Astrocyte (in vitro differentiated cells and primary cell): ENCODE results near the gene ERI2.

Experiments
- CTCF ChIP-seq: IDR thresholded peaks from 2 replicates; pipeline ENCODE4 v1.5.1; 2011; ENCODE audit warnings: low read depth, mild to moderate bottlenecking, inconsistent platforms, low read length, moderate library complexity; ENCODE audit not compliant: insufficient read depth
- EZH2 ChIP-seq: IDR thresholded peaks from 2 replicates; pipeline ENCODE4 v1.6.1; 2012; ENCODE audit warnings: mild to moderate bottlenecking, low read length, inconsistent platforms; ENCODE audit not compliant: insufficient read depth

- TF ChIP-seq CTCF, result no peak
- no peak for TF ChIP-seq EZH2
These were observed 41.3 kb upstream of the ERI2 start for GRCh38 chr16:20847550-20847949.
